ENCODE data around the gene SURF2.
A peak's percentile ranks its signal among the peaks of the same experiment; 100 is the strongest.

Gene SURF2

GRCh38 chr9:133405508-133406438 lies 49.4 kb downstream of the SURF2 start:
- Histone ChIP-seq H3K36me3 (ENCODE audit: insufficient read depth, low read length) (peaks cover 58% of the 10 kb centered on the region), H3K27me3 (ENCODE audit: insufficient read depth, low read length) (no peaks in the 10 kb centered on the region), H3K9me3 (ENCODE audit: insufficient read depth, low read depth, low read length) (no peaks in the 10 kb centered on the region), H3K4me1 (ENCODE audit: insufficient read depth, low read length) (no peaks in the 10 kb centered on the region), H3K27ac (ENCODE audit: low read depth, low read length) (no peak overlapping the region), H3K9ac (ENCODE audit: low read depth, low read length) (no peak overlapping the region), H3K4me3 (ENCODE audit: low read length) (no peak overlapping the region)
- 89% methylated on average over 19 of the region's 19 CpGs for WGBS

- 67% methylated on average over 24 of the region's 24 CpGs for whole genome bisulfite sequencing
- H3K36me3 ChIP-seq (ENCODE audit: insufficient read depth, low read length) = peaks cover 66% of the 10 kb centered on the region
- H3K27ac ChIP-seq (ENCODE audit: low read depth, low read length) = peak overlapping the region; percentile 12; the same call in 1 of the 2 replicates
These were observed 50.3 kb downstream of the SURF2 start for GRCh38 chr9:133406480-133407307.

GRCh38 chr9:133408042-133408441 lies 51.7 kb downstream of the SURF2 start:
- Histone ChIP-seq H3K27ac (ENCODE audit: low read depth, low read length) (no peak overlapping the region), H3K36me3 (ENCODE audit: insufficient read depth, low read length) (peaks cover 78% of the 10 kb centered on the region), H3K4me1 (ENCODE audit: insufficient read depth, low read length) (no peaks in the 10 kb centered on the region), H3K4me3 (ENCODE audit: low read length) (no peak overlapping the region), H3K27me3 (ENCODE audit: insufficient read depth, low read length) (no peaks in the 10 kb centered on the region), H3K9ac (ENCODE audit: low read depth, low read length) (no peak overlapping the region), H3K9me3 (ENCODE audit: insufficient read depth, low read depth, low read length) (no peaks in the 10 kb centered on the region)
- WGBS = 81% methylated on average over 1 of the region's 1 CpG

More at GRCh38 chr9:133406480-133407307, 50.3 kb downstream of the SURF2 start:
- no peak overlapping the region for H3K4me3 ChIP-seq (ENCODE audit: low read length)
- H3K4me1 ChIP-seq (ENCODE audit: insufficient read depth, low read length) = no peaks in the 10 kb centered on the region
- no peaks in the 10 kb centered on the region for H3K27me3 ChIP-seq (ENCODE audit: insufficient read depth, low read length)
- no peak overlapping the region for H3K9ac ChIP-seq (ENCODE audit: low read depth, low read length)
- H3K9me3 ChIP-seq (ENCODE audit: insufficient read depth, low read depth, low read length) = no peaks in the 10 kb centered on the region
